MM.1S (cell line): ENCODE results near the gene P4HTM.

Experiments
- DNase-seq: peaks from one replicate; pipeline ENCODE4 v3.0.0-alpha.2; 2015
- H2AFZ ChIP-seq: fragments of 300-600 bp; sonication (generic); 2 replicates; pipeline ENCODE4 v1.6.0; 2016; ENCODE audit warnings: antibody characterized with exemption, low read length
- H3F3A ChIP-seq: fragments of 300-600 bp; sonication (generic); 2 replicates; pipeline ENCODE4 v1.6.1; 2016; ENCODE audit warnings: mild to moderate bottlenecking, antibody characterized with exemption, low read length, moderate library complexity, mixed read lengths; ENCODE audit not compliant: insufficient read depth
- H3K27ac ChIP-seq: fragments of 300-600 bp; sonication (generic); 2 replicates; pipeline ENCODE4 v1.5.1; 2016; ENCODE audit warnings: mild to moderate bottlenecking, low read length
- H3K27me3 ChIP-seq: fragments of 300-600 bp; sonication (generic); replicated peaks from 2 replicates; pipeline ENCODE4 v1.6.0; 2016; ENCODE audit warnings: low read length; ENCODE audit not compliant: insufficient read depth
- H3K36me3 ChIP-seq: fragments of 300-600 bp; sonication (generic); replicated peaks from 2 replicates; pipeline ENCODE4 v1.6.1; 2016; ENCODE audit warnings: mild to moderate bottlenecking, low read length, mixed read lengths; ENCODE audit not compliant: insufficient read depth
- H3K4me1 ChIP-seq: fragments of 300-600 bp; sonication (generic); 2 replicates; pipeline ENCODE4 v1.6.1; 2016; ENCODE audit warnings: low read length, mixed read lengths
- H3K4me2 ChIP-seq: fragments of 300-600 bp; sonication (generic); 2 replicates; pipeline ENCODE4 v1.6.0; 2016; ENCODE audit warnings: low read depth, low read length
- H3K4me3 ChIP-seq: fragments of 300-600 bp; sonication (generic); 2 replicates; pipeline ENCODE4 v1.5.1; 2016; ENCODE audit warnings: low read length, mixed read lengths
- H3K79me2 ChIP-seq: fragments of 300-600 bp; sonication (generic); 2 replicates; pipeline ENCODE4 v1.6.1; 2016; ENCODE audit warnings: mixed run types, low read length, mixed read lengths
- H3K9ac ChIP-seq: fragments of 300-600 bp; sonication (generic); 2 replicates; pipeline ENCODE4 v1.6.1; 2016; ENCODE audit warnings: low read length, mixed read lengths
- H3K9me2 ChIP-seq: fragments of 300-600 bp; sonication (generic); replicated peaks from 2 replicates; pipeline ENCODE4 v1.6.1; 2016; ENCODE audit warnings: mild to moderate bottlenecking, low read length, mixed read lengths; ENCODE audit not compliant: insufficient read depth
- H3K9me3 ChIP-seq: fragments of 300-600 bp; sonication (generic); replicated peaks from 2 replicates; pipeline ENCODE4 v1.6.1; 2016; ENCODE audit warnings: mild to moderate bottlenecking, low read length, mixed read lengths; ENCODE audit not compliant: insufficient read depth
- H4K20me1 ChIP-seq: fragments of 300-600 bp; sonication (generic); 2 replicates; pipeline ENCODE4 v1.6.1; 2016; ENCODE audit warnings: mild to moderate bottlenecking, low read length, moderate library complexity, mixed read lengths; ENCODE audit not compliant: insufficient read depth
- EZH2 ChIP-seq: fragments of 300-600 bp; sonication (generic); optimal IDR thresholded peaks from 2 replicates; pipeline ENCODE3; 2017; ENCODE audit warnings: low read depth, mild to moderate bottlenecking, antibody characterized with exemption, low read length, mixed read lengths
- EZH2phosphoT487 ChIP-seq: fragments of 300-600 bp; sonication (generic); IDR thresholded peaks from 2 replicates; pipeline ENCODE4 v1.6.1; 2018; ENCODE audit warnings: antibody characterized with exemption, low read length
- TF ChIP-seq, protein P1 (sequence below): fragments of 300-600 bp; sonication (generic); IDR thresholded peaks from 2 replicates; pipeline ENCODE4 v1.5.1; 2016; ENCODE audit warnings: antibody characterized with exemption, low read length, mixed read lengths

Gene P4HTM

DNA sequence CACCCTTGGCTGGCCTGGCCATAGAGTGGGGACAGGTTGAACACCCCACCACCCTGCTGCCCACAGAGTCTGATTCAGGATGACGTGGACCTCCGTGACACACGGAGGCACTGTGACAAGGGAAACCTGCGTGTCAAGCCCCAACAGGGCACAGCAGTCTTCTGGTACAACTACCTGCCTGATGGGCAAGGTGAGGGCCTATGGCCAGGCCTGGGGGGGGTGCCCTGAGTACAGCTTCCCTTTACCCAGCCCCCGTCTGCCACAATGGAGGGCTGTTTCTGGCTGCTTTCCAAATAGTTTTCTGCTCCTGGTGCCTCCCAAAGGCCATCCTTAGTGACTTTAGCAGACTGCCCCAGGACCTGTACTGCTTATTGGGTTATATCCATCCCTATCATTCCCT lies 16.0 kb downstream of the P4HTM start:
- no peak overlapping the region for H2AFZ ChIP-seq
- H3K9ac ChIP-seq: no peak overlapping the region; the same call in 1 of the 2 replicates
- no peaks in the 10 kb centered on the region for H3K9me2 ChIP-seq
- H3K9me3 ChIP-seq: no peaks in the 10 kb centered on the region
- H3K36me3 ChIP-seq: no peaks in the 10 kb centered on the region
- TF ChIP-seq, protein P1, sequence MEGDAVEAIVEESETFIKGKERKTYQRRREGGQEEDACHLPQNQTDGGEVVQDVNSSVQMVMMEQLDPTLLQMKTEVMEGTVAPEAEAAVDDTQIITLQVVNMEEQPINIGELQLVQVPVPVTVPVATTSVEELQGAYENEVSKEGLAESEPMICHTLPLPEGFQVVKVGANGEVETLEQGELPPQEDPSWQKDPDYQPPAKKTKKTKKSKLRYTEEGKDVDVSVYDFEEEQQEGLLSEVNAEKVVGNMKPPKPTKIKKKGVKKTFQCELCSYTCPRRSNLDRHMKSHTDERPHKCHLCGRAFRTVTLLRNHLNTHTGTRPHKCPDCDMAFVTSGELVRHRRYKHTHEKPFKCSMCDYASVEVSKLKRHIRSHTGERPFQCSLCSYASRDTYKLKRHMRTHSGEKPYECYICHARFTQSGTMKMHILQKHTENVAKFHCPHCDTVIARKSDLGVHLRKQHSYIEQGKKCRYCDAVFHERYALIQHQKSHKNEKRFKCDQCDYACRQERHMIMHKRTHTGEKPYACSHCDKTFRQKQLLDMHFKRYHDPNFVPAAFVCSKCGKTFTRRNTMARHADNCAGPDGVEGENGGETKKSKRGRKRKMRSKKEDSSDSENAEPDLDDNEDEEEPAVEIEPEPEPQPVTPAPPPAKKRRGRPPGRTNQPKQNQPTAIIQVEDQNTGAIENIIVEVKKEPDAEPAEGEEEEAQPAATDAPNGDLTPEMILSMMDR: no peak
- no peak for TF ChIP-seq EZH2
- no peak for TF ChIP-seq EZH2phosphoT487
- peaks cover 3% of the 10 kb centered on the region; the same call in 1 of the 2 replicates for H3K4me1 ChIP-seq
- no peak for DNase-seq
- H3K4me2 ChIP-seq: peak overlapping the region; percentile 96
- H4K20me1 ChIP-seq: no peaks in the 10 kb centered on the region
- H3F3A ChIP-seq: peaks cover 4% of the 10 kb centered on the region; the same call in 1 of the 2 replicates
- peak overlapping the region; percentile 87; the same call in 1 of the 2 replicates for H3K4me3 ChIP-seq
- H3K27me3 ChIP-seq: no peaks in the 10 kb centered on the region
- H3K27ac ChIP-seq: no peak overlapping the region
- peaks cover 40% of the 10 kb centered on the region for H3K79me2 ChIP-seq

- Histone ChIP-seq H3K79me2 (peaks cover 46% of the 10 kb centered on the region), H3K36me3 (no peaks in the 10 kb centered on the region), H3K4me3 (peak overlapping the region; percentile 87), H3K9me3 (no peaks in the 10 kb centered on the region), H3K27ac (peak overlapping the region; percentile 16; the same call in 1 of the 2 replicates), H3K4me2 (peak overlapping the region; percentile 96), H3K4me1 (peaks cover 3% of the 10 kb centered on the region; the same call in 1 of the 2 replicates), H4K20me1 (no peaks in the 10 kb centered on the region), H2AFZ (peak overlapping the region; percentile 41), H3K9me2 (no peaks in the 10 kb centered on the region), H3K27me3 (no peaks in the 10 kb centered on the region), H3K9ac (peak overlapping the region; percentile 97), H3F3A (peaks cover 4% of the 10 kb centered on the region; the same call in 1 of the 2 replicates)
- TF ChIP-seq, protein P1: no peak
- TF ChIP-seq EZH2phosphoT487 (no peak), EZH2 (no peak)
- no peak for DNase-seq
Observed at GRCh38 chr3:49006408-49007067, 16.5 kb downstream of the P4HTM start.

DNA sequence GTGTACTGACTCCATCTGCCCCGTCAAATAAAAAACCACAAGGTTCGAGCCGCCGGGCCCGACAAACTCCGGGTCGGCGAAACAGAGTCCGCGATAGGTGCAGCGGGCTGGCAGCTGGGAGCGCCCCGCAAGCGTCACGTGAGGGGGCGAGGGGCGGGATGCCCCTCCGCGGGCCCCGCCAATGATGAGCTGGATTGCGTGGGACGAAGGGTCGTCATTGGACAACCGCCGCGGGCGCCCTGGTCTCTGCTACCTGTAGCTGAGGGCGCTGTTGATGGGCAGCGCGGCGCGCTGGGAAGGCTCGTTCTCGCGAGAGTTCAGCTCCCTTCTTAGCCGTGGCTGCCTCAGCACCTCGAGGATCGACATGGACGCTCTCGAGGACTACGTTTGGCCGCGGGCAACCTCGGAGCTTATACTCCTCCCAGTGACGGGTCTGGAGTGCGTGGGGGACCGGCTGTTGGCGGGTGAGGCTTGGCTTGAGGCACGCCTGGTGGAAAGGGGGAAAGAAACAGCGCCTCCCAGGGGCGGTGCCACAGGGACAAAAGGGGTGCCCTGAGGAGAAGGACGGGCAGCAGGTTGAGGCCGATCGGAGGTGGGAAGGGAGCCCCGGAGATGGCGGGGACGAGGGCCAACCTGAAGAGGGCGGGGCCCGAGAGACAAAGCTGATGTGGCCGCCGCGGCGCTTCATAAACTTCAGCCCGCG lies 17.2 kb downstream of the P4HTM start, which contains the start of gene WDR6:
Gene WDR6 (plus strand): TSS at position 324 of the 703 bp plus-strand sequence. CDS start 41 bp downstream, at position 365.
- TF ChIP-seq, protein P1: peak; percentile 58
- TF ChIP-seq EZH2: no peak
- H2AFZ ChIP-seq: peak within 1 kb of the TSS; percentile 62

More for the DNA sequence above, 17.2 kb downstream of the P4HTM start, which contains the start of gene WDR6:
- peak within 1 kb of the TSS; percentile 82 for H3K27ac ChIP-seq
- no peaks in the 10 kb centered on the region for H3K36me3 ChIP-seq
- H3K4me1 ChIP-seq: peaks cover 3% of the 10 kb centered on the region; the same call in 1 of the 2 replicates
- peak; percentile 98 for DNase-seq
- no peaks in the 10 kb centered on the region for H3K27me3 ChIP-seq
- peaks cover 53% of the 10 kb centered on the region for H3K79me2 ChIP-seq
- H3K9me3 ChIP-seq: no peaks in the 10 kb centered on the region
- H3K4me3 ChIP-seq: peak within 1 kb of the TSS; percentile 87
- peaks cover 4% of the 10 kb centered on the region; the same call in 1 of the 2 replicates for H3F3A ChIP-seq
- H3K4me2 ChIP-seq: peak within 1 kb of the TSS; percentile 96
- H3K9ac ChIP-seq: peak within 1 kb of the TSS; percentile 97
- no peaks in the 10 kb centered on the region for H3K9me2 ChIP-seq
- H4K20me1 ChIP-seq: no peaks in the 10 kb centered on the region
